Left lobe of liver (tissue), 2 donors: ENCODE data around the gene SLC6A6. TPM values are rescaled to one million over a fixed set of nuclear protein-coding genes. Genes with fewer than 3 reads are reported as not detected.
A peak's percentile ranks its signal among the peaks of the same experiment; 100 is the strongest.

Experiments
- ATAC-seq: fragments of 200-7000 bp; cut with Tn5 transposase; one replicate; pipeline ENCODE4 v1.9.1; 2020; ENCODE audit warnings: mild to moderate bottlenecking, moderate library complexity
- DNase-seq: peaks from one replicate; pipeline ENCODE4 v3.0.0-alpha.2; 2020; ENCODE audit warnings: low spot score
- total RNA-seq: library from RNA; stranded (reverse); gene quantifications from one replicate; pipeline ENCODE4 v1.2.1, GENCODE V29; 2021
- donor health status: DM: no; HTN: no; CAD: no; lungs with moderate emphysema.
- donor health status: DM: no; HTN: yes; CAD: no.

Gene SLC6A6
- total RNA-seq: 3.2 TPM

- DNase-seq: peak; percentile 81
- peak; percentile 84 for ATAC-seq
Measured at GRCh38 chr3:14402304-14402811, at the start of gene SLC6A6. TSS of gene SLC6A6 (plus strand) at chr3:14402606. CDS start at chr3:14443635, 41,029 bp downstream.

GRCh38 chr3:14353502-14353901 lies 48.9 kb upstream of the SLC6A6 start:
- no peak for ATAC-seq

GRCh38 chr3:14357463-14357862 lies 44.9 kb upstream of the SLC6A6 start:
- ATAC-seq (no peak), DNase-seq (no peak)

More at GRCh38 chr3:14353502-14353901, 48.9 kb upstream of the SLC6A6 start:
- no peak for DNase-seq

- ATAC-seq (peak; percentile 15), DNase-seq (no peak)
Measured at GRCh38 chr3:14358426-14359211, 43.8 kb upstream of the SLC6A6 start.

GRCh38 chr3:14359348-14359747 lies 43.1 kb upstream of the SLC6A6 start:
- no peak for DNase-seq
- no peak for ATAC-seq

- no peak for DNase-seq
- ATAC-seq: no peak
Measured at GRCh38 chr3:14360123-14360881, 42.1 kb upstream of the SLC6A6 start.

- ATAC-seq: no peak
- no peak for DNase-seq
Measured at GRCh38 chr3:14361068-14361677, 41.2 kb upstream of the SLC6A6 start.

- ATAC-seq (no peak), DNase-seq (no peak)
Measured at GRCh38 chr3:14362890-14363289, 39.5 kb upstream of the SLC6A6 start.

- DNase-seq: no peak
- ATAC-seq: no peak
Measured at GRCh38 chr3:14363379-14363778, 39.0 kb upstream of the SLC6A6 start.

- ATAC-seq: no peak
Measured at GRCh38 chr3:14363991-14364390, 38.4 kb upstream of the SLC6A6 start.

GRCh38 chr3:14364580-14365292 lies 37.7 kb upstream of the SLC6A6 start:
- no peak for DNase-seq

More at GRCh38 chr3:14363991-14364390, 38.4 kb upstream of the SLC6A6 start:
- DNase-seq: no peak

GRCh38 chr3:14366248-14366647 lies 36.2 kb upstream of the SLC6A6 start:
- no peak for DNase-seq
- no peak for ATAC-seq

More at GRCh38 chr3:14364580-14365292, 37.7 kb upstream of the SLC6A6 start:
- ATAC-seq: peak; percentile 61

- no peak for DNase-seq
- no peak for ATAC-seq
Measured at GRCh38 chr3:14366915-14367823, 35.2 kb upstream of the SLC6A6 start.

GRCh38 chr3:14368146-14368545 lies 34.3 kb upstream of the SLC6A6 start:
- no peak for DNase-seq
- ATAC-seq: no peak

- no peak for ATAC-seq
Measured at GRCh38 chr3:14368885-14369284, 33.5 kb upstream of the SLC6A6 start.

GRCh38 chr3:14369675-14370669 lies 32.4 kb upstream of the SLC6A6 start:
- DNase-seq (no peak), ATAC-seq (peak; percentile 59)

More at GRCh38 chr3:14368885-14369284, 33.5 kb upstream of the SLC6A6 start:
- no peak for DNase-seq

- ATAC-seq (no peak), DNase-seq (no peak)
Measured at GRCh38 chr3:14370720-14371572, 31.5 kb upstream of the SLC6A6 start.
